H1 (cell line): ENCODE measurements around the gene MYO15B. TPM values are rescaled to one million over a fixed set of nuclear protein-coding genes. Genes with fewer than 3 reads are reported as not detected.

Source experiments
- CTCF ChIA-PET: fragments of 300-600 bp; sonication (Branson Sonifier 250); formaldehyde crosslinking; loops from one replicate; lab custom pipeline; 2021; ENCODE audit not compliant: partially characterized antibody; lab: Charles Lee
- POLR2A ChIA-PET: fragments of 300-600 bp; sonication (Branson Sonifier 250); formaldehyde crosslinking; loops from one replicate; lab custom pipeline; 2021; ENCODE audit warnings: inconsistent platforms; ENCODE audit not compliant: partially characterized antibody; lab: Charles Lee
- DNase-seq, 2 experiments: peaks; one replicate each; pipeline versions ENCODE4 v3.0.0 to v3.0.0-alpha.2; 2010 to 2022; ENCODE audit warnings: low spot score in 2 of 2, low read depth in 1 of 2, mixed read lengths in 1 of 2
- FAIRE-seq: peaks from 2 replicates; lab custom pipeline; 2011; peaks lifted over from hg19 to GRCh38; lab: Jason Lieb, UNC
- H2AFZ ChIP-seq: 2 replicates; pipeline ENCODE4 v1.8.1; 2012; ENCODE audit warnings: low read length, inconsistent platforms
- H2AK5ac ChIP-seq: 2 replicates; pipeline ENCODE4 v1.6.1; 2013; ENCODE audit warnings: low read depth, low read length
- H2BK120ac ChIP-seq: replicated peaks from 2 replicates; pipeline ENCODE3; 2013; ENCODE audit warnings: low read depth, low read length, inconsistent platforms
- H2BK12ac ChIP-seq: 2 replicates; pipeline ENCODE4 v1.6.1; 2013; ENCODE audit warnings: low read depth, low read length
- H2BK15ac ChIP-seq: 2 replicates; pipeline ENCODE4 v1.6.1; 2013; ENCODE audit warnings: low read length
- H2BK20ac ChIP-seq: 2 replicates; pipeline ENCODE4 v1.6.1; 2013; ENCODE audit warnings: low read length
- H2BK5ac ChIP-seq: 2 replicates; pipeline ENCODE4 v1.6.1; 2013; ENCODE audit warnings: low read depth, low read length
- H3K14ac ChIP-seq: 2 replicates; pipeline ENCODE4 v1.6.1; 2013; ENCODE audit warnings: inconsistent platforms; ENCODE audit not compliant: insufficient read length
- H3K18ac ChIP-seq: 2 replicates; pipeline ENCODE4 v1.6.1; 2013; ENCODE audit warnings: low read length; ENCODE audit errors: extremely low read depth
- H3K23ac ChIP-seq: 2 replicates; pipeline ENCODE4 v1.6.1; 2013; ENCODE audit warnings: inconsistent platforms; ENCODE audit not compliant: insufficient read length
- H3K23me2 ChIP-seq: 2 replicates; pipeline ENCODE4 v1.6.1; 2013; ENCODE audit warnings: low read depth, low read length
- H3K27ac ChIP-seq: 2 replicates; pipeline ENCODE4 v1.6.1; 2011; ENCODE audit warnings: low read depth, low read length, inconsistent platforms
- H3K27me3 ChIP-seq, 4 experiments: replicated peaks in 1 of 4; 1 replicate in 1 of 4; 2 replicates in 3 of 4; pipeline versions ENCODE4 v1.6.1 to v1.8.1; 2011 to 2013; ENCODE audit warnings: low read length in 3 of 4, mild to moderate bottlenecking in 3 of 4, inconsistent platforms in 2 of 4, mixed read lengths in 2 of 4, moderate library complexity in 1 of 4; ENCODE audit not compliant: control insufficient read depth in 3 of 4, insufficient read depth in 3 of 4; ENCODE audit errors: extremely low read depth in 1 of 4
- H3K36me3 ChIP-seq, 4 experiments: 2 replicates each; pipeline versions ENCODE4 v1.6.1 to v1.8.1; 2011 to 2013; ENCODE audit warnings: mild to moderate bottlenecking in 4 of 4, low read length in 3 of 4, moderate library complexity in 2 of 4, control low read depth in 1 of 4, inconsistent platforms in 1 of 4; ENCODE audit not compliant: insufficient read depth in 4 of 4, control insufficient read depth in 2 of 4
- H3K4ac ChIP-seq: replicated peaks from 2 replicates; pipeline ENCODE3; 2013; ENCODE audit warnings: low read length, low read depth, mixed read lengths, inconsistent platforms; ENCODE audit not compliant: insufficient read length
- H3K4me1 ChIP-seq, 4 experiments: replicated peaks in 1 of 4; 1 replicate in 1 of 4; 2 replicates in 3 of 4; pipeline versions ENCODE4 v1.6.1 to v1.8.1; 2011 to 2013; ENCODE audit warnings: low read length in 3 of 4, inconsistent platforms in 2 of 4, mixed read lengths in 1 of 4; ENCODE audit not compliant: insufficient read depth in 4 of 4, control insufficient read depth in 3 of 4
- H3K4me2 ChIP-seq, 2 experiments: 2 replicates each; pipeline versions ENCODE4 v1.6.1 to v1.8.1; 2011 to 2013; ENCODE audit warnings: low read depth in 2 of 2, low read length in 2 of 2, control low read depth in 1 of 2, inconsistent platforms in 1 of 2, mild to moderate bottlenecking in 1 of 2; ENCODE audit not compliant: insufficient read depth in 1 of 2
- H3K4me3 ChIP-seq, 4 experiments: fragments of 200-600, 300-600 bp in 1 of 4; sonication (generic), shearing (Covaris generic), sonication (Bioruptor Twin) in 1 of 4; 2 replicates each; pipeline versions ENCODE4 v1.5.1 to v1.8.1; 2011 to 2016; ENCODE audit warnings: low read length in 4 of 4, low read depth in 3 of 4, control low read depth in 2 of 4, inconsistent platforms in 2 of 4, mild to moderate bottlenecking in 2 of 4, mixed read lengths in 1 of 4, moderate library complexity in 1 of 4; ENCODE audit not compliant: insufficient read depth in 2 of 4; ENCODE audit errors: extremely low read depth in 1 of 4
- H3K56ac ChIP-seq: replicated peaks from 2 replicates; pipeline ENCODE3; 2013; ENCODE audit warnings: low read depth, mild to moderate bottlenecking, mixed read lengths, low read length, inconsistent platforms; ENCODE audit not compliant: insufficient read length
- H3K79me1 ChIP-seq: 2 replicates; pipeline ENCODE4 v1.6.1; 2013; ENCODE audit warnings: low read depth, low read length, control low read depth
- H3K79me2 ChIP-seq, 2 experiments: 2 replicates each; pipeline versions ENCODE4 v1.6.1 to v1.8.1; 2012 to 2013; ENCODE audit warnings: low read length in 2 of 2, mild to moderate bottlenecking in 2 of 2, inconsistent platforms in 1 of 2; ENCODE audit not compliant: insufficient read depth in 2 of 2, control insufficient read depth in 1 of 2
- H3K9ac ChIP-seq, 4 experiments: replicated peaks in 1 of 4; 1 replicate in 1 of 4; 2 replicates in 3 of 4; pipeline versions ENCODE4 v1.6.1 to v1.8.1; 2011 to 2013; ENCODE audit warnings: low read depth in 3 of 4, low read length in 3 of 4, control low read depth in 2 of 4, mild to moderate bottlenecking in 2 of 4, moderate library complexity in 2 of 4, inconsistent platforms in 1 of 4; ENCODE audit errors: extremely low read depth in 1 of 4
- H3K9me3 ChIP-seq, 2 experiments: 2 replicates each; pipeline versions ENCODE4 v1.6.1 to v1.8.1; 2012 to 2013; ENCODE audit warnings: mild to moderate bottlenecking in 2 of 2, moderate library complexity in 2 of 2, control low read depth in 1 of 2, inconsistent platforms in 1 of 2, low read depth in 1 of 2, low read length in 1 of 2, mixed read lengths in 1 of 2; ENCODE audit not compliant: insufficient read depth in 2 of 2
- H4K20me1 ChIP-seq, 2 experiments: replicated peaks in 1 of 2; 2 replicates each; pipeline versions ENCODE3 to v1.8.1; 2011 to 2013; ENCODE audit warnings: inconsistent platforms in 2 of 2, low read length in 2 of 2, mild to moderate bottlenecking in 1 of 2; ENCODE audit not compliant: insufficient read depth in 2 of 2, control insufficient read depth in 1 of 2
- H4K5ac ChIP-seq: 2 replicates; pipeline ENCODE4 v1.6.1; 2013; ENCODE audit warnings: low read length, low read depth, mixed read lengths, inconsistent platforms; ENCODE audit not compliant: insufficient read length
- H4K8ac ChIP-seq: 2 replicates; pipeline ENCODE4 v1.8.0; 2013; ENCODE audit warnings: mild to moderate bottlenecking, moderate library complexity, low read length, inconsistent platforms; ENCODE audit not compliant: insufficient read depth; ENCODE audit errors: extremely low read depth
- H4K91ac ChIP-seq: replicated peaks from 2 replicates; pipeline ENCODE3; 2013; ENCODE audit warnings: low read length, mixed read lengths, inconsistent platforms; ENCODE audit not compliant: insufficient read length
- CTBP2 ChIP-seq: IDR thresholded peaks from 2 replicates; pipeline ENCODE4 v1.7.0; 2011; ENCODE audit warnings: borderline replicate concordance, mild to moderate bottlenecking, moderate library complexity, mixed read lengths, low read length; ENCODE audit not compliant: insufficient read depth, insufficient read length
- EGR1 ChIP-seq: IDR thresholded peaks from 2 replicates; pipeline ENCODE4 v1.6.1; 2011; ENCODE audit warnings: low read depth, low read length, borderline replicate concordance
- KDM1A ChIP-seq: fragments of 200-600, 300-600 bp; sonication (generic); IDR thresholded peaks from 2 replicates; pipeline ENCODE4 v1.7.1; 2016; ENCODE audit warnings: mild to moderate bottlenecking, low read length, borderline replicate concordance
- MAFK ChIP-seq: IDR thresholded peaks from 2 replicates; pipeline ENCODE4 v1.6.1; 2012; ENCODE audit warnings: low read depth, mild to moderate bottlenecking, improper control_type of control experiment, low read length
- NRF1 ChIP-seq: IDR thresholded peaks from 2 replicates; pipeline ENCODE4 v1.6.1; 2011; ENCODE audit warnings: mild to moderate bottlenecking, low read depth, low read length, improper control_type of control experiment
- POLR2AphosphoS5 ChIP-seq: IDR thresholded peaks from 2 replicates; pipeline ENCODE4 v1.6.1; 2011; ENCODE audit warnings: low read depth, low read length
- RBBP5 ChIP-seq: IDR thresholded peaks from 2 replicates; pipeline ENCODE4 v1.7.1; 2012; ENCODE audit warnings: low read depth, mild to moderate bottlenecking, inconsistent platforms, low read length, moderate library complexity, borderline replicate concordance
- RFX5 ChIP-seq: IDR thresholded peaks from 2 replicates; pipeline ENCODE4 v1.6.1; 2011; ENCODE audit warnings: low read depth, low read length, improper control_type of control experiment, borderline replicate concordance
- SIN3A ChIP-seq, 2 experiments: IDR thresholded peaks in 1 of 2; conservative IDR thresholded peaks in 1 of 2; 2 replicates each; pipeline ENCODE4 v1.6.1; 2011 to 2012; ENCODE audit warnings: low read length in 2 of 2, improper control_type of control experiment in 1 of 2, low read depth in 1 of 2, mild to moderate bottlenecking in 1 of 2
- SRF ChIP-seq: IDR thresholded peaks from 2 replicates; pipeline ENCODE4 v1.6.1; 2011; ENCODE audit warnings: mild to moderate bottlenecking, low read depth, low read length, moderate library complexity
- TCF12 ChIP-seq: IDR thresholded peaks from 2 replicates; pipeline ENCODE4 v1.6.1; 2011; ENCODE audit warnings: low read depth, mild to moderate bottlenecking, low read length
- TEAD4 ChIP-seq: IDR thresholded peaks from 2 replicates; pipeline ENCODE4 v1.6.1; 2012; ENCODE audit warnings: low read depth, low read length, inconsistent platforms, mixed read lengths
- ZNF274 ChIP-seq: IDR thresholded peaks from 2 replicates; pipeline ENCODE4 v1.7.0; 2012; ENCODE audit warnings: low read length, borderline replicate concordance; ENCODE audit errors: extremely low read depth
- WGBS, 2 experiments: shearing (Covaris generic) in 1 of 2; methylation state at CpG; one replicate each; pipeline versions ENCODE4 v1.1.6 to v1.1.7; 2013 to 2015; ENCODE audit warnings: low lambda C conversion rate in 2 of 2, mixed read lengths in 2 of 2, inconsistent platforms in 1 of 2, low coverage in 1 of 2, missing lambda C conversion rate in 1 of 2; ENCODE audit not compliant: insufficient replicate concordance in 2 of 2, insufficient coverage in 1 of 2, insufficient read length in 1 of 2; ENCODE audit errors: extremely low coverage in 1 of 2, missing lambda C conversion rate in 1 of 2; 5-methylcytosine and 5-hydroxymethylcytosine counted together
- polyA plus RNA-seq, 7 experiments: library from polyadenylated mRNA; depleted of rRNA in 3 of 7; stranded (reverse) in 5 of 7; unstranded in 2 of 7; fragments of >200 nt in 5 of 7; fragments of 200-250 nt in 2 of 7; gene quantifications; 1 replicate in 5 of 7; 2 replicates in 1 of 7; 4 replicates in 1 of 7; pipeline versions ENCODE4 v1.2.1 to v1.2.3, GENCODE V29; 2011 to 2013; ENCODE audit warnings: missing spikeins in 2 of 7, mixed read lengths in 2 of 7
- total RNA-seq: library from RNA; stranded (reverse); fragmentation: NEBNext Ultra II Directional; extraction: Animal tissue kit (Norgen Biotek cat#: 25700); gene quantifications from 2 replicates; pipeline ENCODE4 v1.2.1, GENCODE V29; 2021
- TF ChIP-seq, protein P1 (sequence below): IDR thresholded peaks from 2 replicates; pipeline ENCODE4 v1.6.1; 2012; ENCODE audit warnings: inconsistent platforms

MYO15B gene
- total and polyA plus RNA-seq, 2 of the 8 experiments (the other 6 are each of a cell fraction or from before 2014, with no cell fraction given), result 7.1 to 11.2 TPM

DNA sequence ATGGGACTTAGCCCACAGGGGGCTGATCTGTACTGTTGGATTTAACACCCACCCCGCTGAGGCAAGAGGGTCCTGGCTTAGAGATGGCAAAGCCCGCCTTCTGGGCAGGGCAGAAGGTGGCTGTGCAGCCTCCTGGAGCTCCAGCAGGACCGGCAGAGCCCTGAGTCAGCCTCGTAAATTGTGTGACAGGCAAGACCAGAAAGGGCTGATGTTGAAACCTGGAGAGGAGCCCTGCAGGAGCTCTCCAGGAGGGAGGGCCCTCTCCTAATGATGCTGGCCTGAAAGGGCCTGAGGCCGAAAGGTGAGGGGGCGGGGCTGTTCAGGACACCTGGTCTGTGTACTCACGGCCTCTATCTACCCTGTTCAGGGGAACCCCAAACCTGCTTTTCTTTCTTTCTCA, 22.5 kb upstream of the MYO15B start:
- 89% methylated on average over 6 of the region's 7 CpGs; no CpG with 5 or more reads in 1 of the 2 experiments for WGBS, 2 experiments
- Histone ChIP-seq H3K14ac (no peak overlapping the region), H3K56ac (no peak overlapping the region), H2BK5ac (no peak overlapping the region; the same call in 1 of the 2 replicates), H2BK20ac (no peak overlapping the region), H4K5ac (no peak overlapping the region), H3K79me1 (no peaks in the 10 kb centered on the region), H2BK120ac (no peak overlapping the region), H3K23me2 (no peaks in the 10 kb centered on the region), H4K8ac (no peak overlapping the region), H3K9ac (no peak overlapping the region), H4K91ac (no peak overlapping the region), H3K4me3 (no peak overlapping the region), H3K4me1 (no peaks in the 10 kb centered on the region), H3K36me3 (peaks cover 3 to 15% (median 10%) of the 10 kb centered on the region in 4 experiments), H3K79me2 (no peaks in the 10 kb centered on the region), H3K4ac (no peak overlapping the region), H3K27me3 (no peaks in the 10 kb centered on the region), H3K9me3 (no peaks in the 10 kb centered on the region), H2AFZ (no peak overlapping the region), H2BK15ac (no peak overlapping the region), H3K4me2 (no peak overlapping the region), H3K27ac (no peak overlapping the region), H2BK12ac (no peak overlapping the region), H4K20me1 (peaks cover 1 to 4% of the 10 kb centered on the region in 2 experiments), H3K18ac (no peak overlapping the region), H3K23ac (no peak overlapping the region), H2AK5ac (no peak overlapping the region)
- POLR2A ChIA-PET, result interaction anchor here (1.2 kb wide), 1 partner anchor 215 kb away, joined by 3 read pairs; no protein-coding TSS in a partner anchor
- FAIRE-seq, result no peak
- DNase-seq, result no peak
- no peak for TF ChIP-seq NRF1
- TF ChIP-seq, protein P1, sequence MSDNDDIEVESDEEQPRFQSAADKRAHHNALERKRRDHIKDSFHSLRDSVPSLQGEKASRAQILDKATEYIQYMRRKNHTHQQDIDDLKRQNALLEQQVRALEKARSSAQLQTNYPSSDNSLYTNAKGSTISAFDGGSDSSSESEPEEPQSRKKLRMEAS, result no peak
- TF ChIP-seq SIN3A (conservative IDR thresholded peaks at IDR 0.05 in 1 of 2, IDR thresholded peaks at IDR 0.05 in 1 of 2; ENCODE audit: low read depth in 1 of 2, low read length in 2 of 2), result no peak
- no peak for TF ChIP-seq KDM1A
- no peak for TF ChIP-seq TEAD4
- TF ChIP-seq ZNF274, result no peak
- TF ChIP-seq RFX5, result no peak
- no peak for TF ChIP-seq EGR1
- no peak for TF ChIP-seq MAFK
- no peak for TF ChIP-seq CTBP2
- TF ChIP-seq RBBP5, result no peak
- no peak for TF ChIP-seq POLR2AphosphoS5
- no peak for TF ChIP-seq SRF
- no peak for TF ChIP-seq TCF12
- CTCF ChIA-PET, result interaction anchor here (0.9 to 1.8 kb wide), 4 partner anchors 9 to 61 kb away, joined by 3 to 6 read pairs (median 4); no protein-coding TSS in a partner anchor
